WERI-Rb-1 (cell line): ENCODE measurements around the gene PARD3B.

Experiments used
- DNase-seq: peaks from one replicate; pipeline ENCODE4 v3.0.0-alpha.2; 2020
- H3K27ac ChIP-seq: fragments of 250-450 bp; sonication (Bioruptor Pico); 2 replicates; pipeline ENCODE4 v1.5.1; 2020; ENCODE audit warnings: mild to moderate bottlenecking, moderate library complexity
- H3K27me3 ChIP-seq: fragments of 250-450 bp; sonication (Bioruptor Pico); 2 replicates; pipeline ENCODE4 v1.5.1; 2021; ENCODE audit warnings: mild to moderate bottlenecking, low read depth, moderate library complexity; ENCODE audit not compliant: insufficient read depth, severe bottlenecking
- H3K36me3 ChIP-seq: fragments of 250-450 bp; sonication (Bioruptor Pico); 2 replicates; pipeline ENCODE4 v1.5.1; 2020; ENCODE audit warnings: mild to moderate bottlenecking, moderate library complexity
- H3K4me3 ChIP-seq: 2 replicates; pipeline ENCODE4 v1.5.1; 2011; ENCODE audit warnings: low read depth, mild to moderate bottlenecking, control low read depth, low read length
- H3K9me3 ChIP-seq: fragments of 250-450 bp; sonication (Bioruptor Pico); 2 replicates; pipeline ENCODE4 v1.5.1; 2021; ENCODE audit warnings: mild to moderate bottlenecking, moderate library complexity; ENCODE audit not compliant: severe bottlenecking
- TF ChIP-seq, protein P1 (sequence below): IDR thresholded peaks from 2 replicates; pipeline ENCODE4 v1.5.1; 2011; ENCODE audit warnings: low read depth, mild to moderate bottlenecking, control low read depth, inconsistent platforms, low read length

The PARD3B gene

DNA sequence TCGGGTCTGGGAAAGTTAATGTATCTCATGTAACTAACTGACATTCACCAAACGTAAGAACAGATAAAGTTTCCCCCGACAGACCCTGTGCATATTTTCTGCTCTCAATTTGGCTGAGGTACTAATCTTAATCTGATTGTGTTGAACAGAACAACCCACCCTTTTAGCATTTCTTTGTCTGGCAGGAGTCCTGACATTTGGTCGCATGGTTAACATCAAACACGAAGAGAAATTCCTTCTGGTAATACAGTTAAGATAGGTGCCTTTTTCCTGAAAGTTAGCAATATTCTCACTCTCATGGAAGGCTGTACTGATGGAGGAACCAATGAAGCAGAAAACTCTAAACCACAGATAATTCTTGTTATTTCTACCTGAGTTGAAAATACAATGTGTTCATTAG lies 520.8 kb downstream of the PARD3B start:
- H3K27me3 ChIP-seq: no peaks in the 10 kb centered on the region
- no peak for DNase-seq
- no peak overlapping the region for H3K27ac ChIP-seq
- no peaks in the 10 kb centered on the region for H3K36me3 ChIP-seq
- no peak overlapping the region for H3K4me3 ChIP-seq
- H3K9me3 ChIP-seq: no peaks in the 10 kb centered on the region
- TF ChIP-seq, protein P1, sequence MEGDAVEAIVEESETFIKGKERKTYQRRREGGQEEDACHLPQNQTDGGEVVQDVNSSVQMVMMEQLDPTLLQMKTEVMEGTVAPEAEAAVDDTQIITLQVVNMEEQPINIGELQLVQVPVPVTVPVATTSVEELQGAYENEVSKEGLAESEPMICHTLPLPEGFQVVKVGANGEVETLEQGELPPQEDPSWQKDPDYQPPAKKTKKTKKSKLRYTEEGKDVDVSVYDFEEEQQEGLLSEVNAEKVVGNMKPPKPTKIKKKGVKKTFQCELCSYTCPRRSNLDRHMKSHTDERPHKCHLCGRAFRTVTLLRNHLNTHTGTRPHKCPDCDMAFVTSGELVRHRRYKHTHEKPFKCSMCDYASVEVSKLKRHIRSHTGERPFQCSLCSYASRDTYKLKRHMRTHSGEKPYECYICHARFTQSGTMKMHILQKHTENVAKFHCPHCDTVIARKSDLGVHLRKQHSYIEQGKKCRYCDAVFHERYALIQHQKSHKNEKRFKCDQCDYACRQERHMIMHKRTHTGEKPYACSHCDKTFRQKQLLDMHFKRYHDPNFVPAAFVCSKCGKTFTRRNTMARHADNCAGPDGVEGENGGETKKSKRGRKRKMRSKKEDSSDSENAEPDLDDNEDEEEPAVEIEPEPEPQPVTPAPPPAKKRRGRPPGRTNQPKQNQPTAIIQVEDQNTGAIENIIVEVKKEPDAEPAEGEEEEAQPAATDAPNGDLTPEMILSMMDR: no peak

DNA sequence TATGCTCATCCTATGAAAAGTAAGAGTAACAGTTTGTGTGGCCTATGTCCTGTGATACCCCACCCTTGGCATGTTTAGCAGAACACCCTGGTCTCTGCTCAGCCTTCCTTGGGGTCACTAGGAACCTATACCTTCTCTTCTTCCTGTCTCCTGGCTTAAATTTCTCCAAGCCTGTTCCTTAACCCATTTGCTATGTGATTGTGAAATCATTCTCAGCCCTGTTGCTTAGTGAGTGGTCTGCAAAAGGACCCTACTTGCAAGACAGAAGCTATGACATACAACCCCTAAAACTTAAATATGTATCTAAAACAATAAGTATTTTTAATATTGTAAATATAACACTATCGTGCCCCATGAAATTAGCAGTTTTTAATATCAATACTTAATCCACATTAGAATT lies 524.7 kb downstream of the PARD3B start:
- H3K27me3 ChIP-seq: no peaks in the 10 kb centered on the region
- no peak overlapping the region for H3K4me3 ChIP-seq
- TF ChIP-seq, protein P1: no peak
- H3K9me3 ChIP-seq: no peaks in the 10 kb centered on the region
- no peak for DNase-seq
- H3K36me3 ChIP-seq: no peaks in the 10 kb centered on the region
- H3K27ac ChIP-seq: no peak overlapping the region

DNA sequence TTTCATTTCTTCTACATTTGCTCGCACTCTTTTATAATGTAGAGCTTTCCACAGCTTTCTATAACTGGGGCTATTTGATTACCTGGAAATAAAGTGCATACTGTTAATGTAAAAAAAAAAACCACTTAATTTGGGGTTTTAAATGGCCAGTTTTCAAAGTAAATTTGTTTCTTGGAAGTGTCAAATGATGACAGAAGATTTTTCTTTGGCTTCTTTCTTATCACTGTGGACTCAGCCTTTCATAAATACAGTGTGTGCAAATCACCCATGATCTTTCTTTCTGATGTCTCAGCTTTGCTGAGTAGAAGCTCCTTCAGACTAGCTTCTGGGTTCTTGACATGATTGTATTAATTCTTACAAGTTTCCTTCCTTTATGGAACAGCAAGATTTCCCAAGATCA lies 525.6 kb downstream of the PARD3B start:
- Histone ChIP-seq H3K27ac (no peak overlapping the region), H3K9me3 (no peaks in the 10 kb centered on the region), H3K4me3 (no peak overlapping the region), H3K36me3 (no peaks in the 10 kb centered on the region), H3K27me3 (no peaks in the 10 kb centered on the region)
- no peak for DNase-seq
- TF ChIP-seq, protein P1: no peak

DNA sequence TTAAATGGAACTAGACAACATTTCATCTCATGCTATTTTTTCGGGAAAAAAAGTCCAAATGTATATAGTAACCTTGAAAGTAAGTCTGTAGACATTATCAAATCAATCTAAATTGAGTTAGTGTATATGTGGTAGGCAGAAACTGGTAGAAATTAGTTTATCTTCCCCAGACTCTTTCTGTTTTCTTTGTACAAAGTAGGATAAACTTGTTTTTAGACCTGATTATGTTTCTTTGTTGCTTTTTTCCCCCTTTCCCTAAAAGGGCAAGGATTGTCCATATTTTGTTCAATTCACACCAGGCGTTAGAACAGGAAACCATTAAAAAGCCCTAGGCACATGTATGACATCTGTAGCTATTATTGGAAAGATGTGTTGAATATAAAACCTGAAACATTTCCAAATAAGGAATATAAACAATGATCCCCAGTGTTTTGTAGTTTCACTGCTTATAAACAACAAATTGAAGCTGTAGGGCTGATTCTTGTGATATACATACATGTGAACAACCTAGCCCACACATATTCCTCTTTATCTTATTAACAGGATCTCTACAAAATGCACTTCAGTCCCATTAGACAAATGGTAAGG lies 528.3 kb downstream of the PARD3B start:
- H3K27me3 ChIP-seq: no peaks in the 10 kb centered on the region
- H3K36me3 ChIP-seq: no peaks in the 10 kb centered on the region
- H3K9me3 ChIP-seq: no peaks in the 10 kb centered on the region
- no peak for DNase-seq
- TF ChIP-seq, protein P1: no peak
- H3K27ac ChIP-seq: no peak overlapping the region
- H3K4me3 ChIP-seq: no peak overlapping the region

DNA sequence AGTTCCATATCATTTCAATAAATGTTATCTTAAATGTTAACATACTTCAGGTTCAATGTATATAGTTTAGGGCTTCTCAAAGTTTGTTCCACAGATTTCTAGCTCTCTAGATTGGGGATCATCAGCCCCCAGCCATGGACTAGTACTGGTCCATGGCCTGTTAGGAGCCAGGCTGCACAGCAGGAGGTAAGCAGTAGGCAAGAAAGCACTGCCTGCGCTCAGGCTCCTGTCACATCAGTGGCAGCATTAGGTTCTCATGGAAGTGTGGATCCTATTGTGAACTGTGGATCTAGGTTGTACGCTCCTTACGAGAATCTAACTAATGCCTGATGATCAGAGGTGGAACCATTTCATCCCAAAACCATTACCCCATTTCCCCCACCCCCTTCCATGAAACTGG lies 531.1 kb downstream of the PARD3B start:
- H3K36me3 ChIP-seq: no peaks in the 10 kb centered on the region
- TF ChIP-seq, protein P1: no peak
- no peaks in the 10 kb centered on the region for H3K27me3 ChIP-seq

DNA sequence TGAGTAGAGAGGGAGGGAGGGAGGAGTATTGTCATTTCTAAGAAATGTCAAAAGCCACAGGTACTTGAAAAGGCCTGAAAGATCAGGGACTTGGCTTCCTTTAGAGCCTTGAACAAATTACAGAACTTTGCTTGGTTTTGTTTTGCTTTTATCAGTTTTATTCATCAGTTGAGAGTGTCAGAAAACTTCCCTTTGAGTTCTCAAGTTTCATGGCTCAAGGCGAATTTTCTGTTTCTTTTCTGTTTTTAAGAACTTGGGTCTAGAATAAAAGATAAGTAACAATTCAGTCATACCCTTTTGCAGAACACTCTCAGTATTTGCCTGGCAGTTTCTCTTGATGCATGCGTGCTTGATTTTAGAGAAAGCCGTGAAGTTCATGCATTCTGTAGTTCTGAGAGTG lies 531.9 kb downstream of the PARD3B start:
- no peak for DNase-seq
- Histone ChIP-seq H3K27me3 (no peaks in the 10 kb centered on the region), H3K36me3 (no peaks in the 10 kb centered on the region), H3K4me3 (no peak overlapping the region), H3K27ac (no peak overlapping the region), H3K9me3 (no peaks in the 10 kb centered on the region)
- TF ChIP-seq, protein P1: no peak

More for the DNA sequence above, 531.1 kb downstream of the PARD3B start:
- Histone ChIP-seq H3K4me3 (no peak overlapping the region), H3K27ac (no peak overlapping the region), H3K9me3 (no peaks in the 10 kb centered on the region)
- DNase-seq: no peak
